DMS53 (cell line): ENCODE results near the gene KRT6B.

Source experiments
- DNase-seq: peaks from one replicate; lab custom pipeline; 2025; lab: John Stamatoyannopoulos, UW

The KRT6B gene

GRCh38 chr12:52436000-52436827 lies 15.7 kb downstream of the KRT6B start:
- no peak for DNase-seq

GRCh38 chr12:52435659-52435999 lies 16.3 kb downstream of the KRT6B start:
- DNase-seq = no peak

- DNase-seq = no peak
Measured at GRCh38 chr12:52434760-52435530, 17.0 kb downstream of the KRT6B start.

GRCh38 chr12:52434081-52434733 lies 17.7 kb downstream of the KRT6B start, which contains the start of gene KRT75:
Gene KRT75, minus strand, starts transcription at chr12:52434371. Its CDS starts 67 bp downstream, at chr12:52434304.
- no peak for DNase-seq

- no peak for DNase-seq
Measured at GRCh38 chr12:52433501-52434080, 18.4 kb downstream of the KRT6B start.

GRCh38 chr12:52432559-52433207 lies 19.3 kb downstream of the KRT6B start:
- DNase-seq = no peak

GRCh38 chr12:52428121-52428520 lies 23.8 kb downstream of the KRT6B start:
- DNase-seq = peak; percentile 48

- DNase-seq = no peak
Measured at GRCh38 chr12:52427083-52427482, 24.9 kb downstream of the KRT6B start.

GRCh38 chr12:52426034-52426433 lies 25.9 kb downstream of the KRT6B start:
- DNase-seq = no peak

GRCh38 chr12:52425466-52425865 lies 26.5 kb downstream of the KRT6B start:
- DNase-seq = no peak

GRCh38 chr12:52423661-52424500 lies 28.1 kb downstream of the KRT6B start:
- DNase-seq = no peak

- no peak for DNase-seq
Measured at GRCh38 chr12:52423035-52423434, 28.9 kb downstream of the KRT6B start.

- no peak for DNase-seq
Measured at GRCh38 chr12:52419656-52420055, 32.3 kb downstream of the KRT6B start.

- no peak for DNase-seq
Measured at GRCh38 chr12:52418576-52419110, 33.3 kb downstream of the KRT6B start.

- DNase-seq = no peak
Measured at GRCh38 chr12:52417740-52418139, 34.2 kb downstream of the KRT6B start.

GRCh38 chr12:52416795-52417194 lies 35.2 kb downstream of the KRT6B start:
- no peak for DNase-seq

GRCh38 chr12:52415870-52416750 lies 35.8 kb downstream of the KRT6B start:
- DNase-seq = no peak

GRCh38 chr12:52414936-52415335 lies 37.0 kb downstream of the KRT6B start:
- DNase-seq = no peak

GRCh38 chr12:52413782-52414345 lies 38.1 kb downstream of the KRT6B start:
- DNase-seq = no peak
